Astrocyte of the spinal cord (primary cell): Measurements from ENCODE around the gene PHRF1.

Experiments
- DNase-seq: peaks from one replicate; pipeline ENCODE4 v3.0.0; 2011; ENCODE audit warnings: low read depth, low spot score
- H3K4me3 ChIP-seq: 2 replicates; pipeline ENCODE4 v1.5.1; 2011; ENCODE audit warnings: low read depth, mild to moderate bottlenecking, low read length, moderate library complexity
- in situ Hi-C: cut with HindIII; loops from 2 replicates; pipeline ENCODE4 v1.10.0; 2017; ENCODE audit warnings: low sequenced_read_pairs
- TF ChIP-seq, protein P1 (sequence below): IDR thresholded peaks from 2 replicates; pipeline ENCODE4 v1.5.1; 2012; ENCODE audit warnings: low read depth, mild to moderate bottlenecking, low read length, inconsistent platforms

Gene PHRF1

DNA sequence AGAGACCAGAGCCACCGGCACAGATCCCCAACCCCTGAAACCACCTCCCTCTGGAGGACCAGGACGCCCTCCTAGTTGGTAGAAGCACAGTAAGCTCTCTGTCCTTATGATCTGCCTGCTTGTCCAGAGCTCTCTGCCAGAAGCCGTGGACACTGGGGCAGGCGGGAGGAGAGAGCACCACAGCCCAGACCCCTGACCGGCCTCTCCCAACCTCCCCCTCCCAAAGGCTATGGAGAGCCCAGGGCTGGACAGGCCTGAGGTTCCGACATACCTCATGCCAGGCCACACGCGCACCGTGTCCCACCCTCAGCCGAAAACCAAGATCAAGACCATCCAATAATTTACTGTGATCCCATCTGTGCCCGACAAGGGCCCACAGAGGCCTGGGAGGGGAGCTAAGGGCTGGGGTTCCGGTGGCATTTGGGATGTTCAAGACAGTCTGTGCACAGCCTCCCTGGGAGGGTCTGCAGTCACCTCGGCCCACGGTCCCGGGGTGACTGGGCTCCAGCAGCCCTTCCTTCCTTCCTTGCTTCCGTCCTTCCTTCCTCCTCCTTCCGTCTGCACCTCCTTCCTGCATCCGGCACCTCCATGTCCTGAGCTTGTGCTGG, 44.2 kb upstream of the PHRF1 start:
- in situ Hi-C loops, result no loop called here
- H3K4me3 ChIP-seq, result no peak overlapping the region
- DNase-seq, result no peak
- TF ChIP-seq, protein P1, sequence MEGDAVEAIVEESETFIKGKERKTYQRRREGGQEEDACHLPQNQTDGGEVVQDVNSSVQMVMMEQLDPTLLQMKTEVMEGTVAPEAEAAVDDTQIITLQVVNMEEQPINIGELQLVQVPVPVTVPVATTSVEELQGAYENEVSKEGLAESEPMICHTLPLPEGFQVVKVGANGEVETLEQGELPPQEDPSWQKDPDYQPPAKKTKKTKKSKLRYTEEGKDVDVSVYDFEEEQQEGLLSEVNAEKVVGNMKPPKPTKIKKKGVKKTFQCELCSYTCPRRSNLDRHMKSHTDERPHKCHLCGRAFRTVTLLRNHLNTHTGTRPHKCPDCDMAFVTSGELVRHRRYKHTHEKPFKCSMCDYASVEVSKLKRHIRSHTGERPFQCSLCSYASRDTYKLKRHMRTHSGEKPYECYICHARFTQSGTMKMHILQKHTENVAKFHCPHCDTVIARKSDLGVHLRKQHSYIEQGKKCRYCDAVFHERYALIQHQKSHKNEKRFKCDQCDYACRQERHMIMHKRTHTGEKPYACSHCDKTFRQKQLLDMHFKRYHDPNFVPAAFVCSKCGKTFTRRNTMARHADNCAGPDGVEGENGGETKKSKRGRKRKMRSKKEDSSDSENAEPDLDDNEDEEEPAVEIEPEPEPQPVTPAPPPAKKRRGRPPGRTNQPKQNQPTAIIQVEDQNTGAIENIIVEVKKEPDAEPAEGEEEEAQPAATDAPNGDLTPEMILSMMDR, result no peak

DNA sequence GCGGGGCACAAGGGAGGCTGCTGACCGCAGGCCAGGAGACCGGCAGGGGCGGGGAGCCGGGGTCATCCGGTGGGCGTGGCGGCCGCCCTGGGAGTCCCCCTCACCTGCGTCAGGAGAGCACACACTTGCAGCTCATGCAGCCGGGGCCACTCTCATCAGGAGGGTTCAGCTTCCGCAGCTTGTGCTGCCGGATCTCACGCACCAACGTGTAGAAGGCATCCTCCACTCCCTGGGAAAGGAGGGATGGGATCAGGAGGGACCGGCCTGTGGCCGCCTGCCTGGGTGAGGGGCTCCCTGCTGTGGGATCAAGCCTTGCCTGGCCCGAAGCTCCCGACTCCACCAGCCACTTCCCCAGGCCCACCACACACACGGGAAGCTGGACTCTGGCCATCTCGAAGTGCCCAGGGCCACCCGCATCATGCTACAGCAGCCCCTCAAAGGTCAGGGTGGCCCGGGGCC, 43.7 kb upstream of the PHRF1 start:
- in situ Hi-C loops, result no loop called here
- TF ChIP-seq, protein P1, result no peak
- DNase-seq, result no peak
- H3K4me3 ChIP-seq, result no peak overlapping the region

DNA sequence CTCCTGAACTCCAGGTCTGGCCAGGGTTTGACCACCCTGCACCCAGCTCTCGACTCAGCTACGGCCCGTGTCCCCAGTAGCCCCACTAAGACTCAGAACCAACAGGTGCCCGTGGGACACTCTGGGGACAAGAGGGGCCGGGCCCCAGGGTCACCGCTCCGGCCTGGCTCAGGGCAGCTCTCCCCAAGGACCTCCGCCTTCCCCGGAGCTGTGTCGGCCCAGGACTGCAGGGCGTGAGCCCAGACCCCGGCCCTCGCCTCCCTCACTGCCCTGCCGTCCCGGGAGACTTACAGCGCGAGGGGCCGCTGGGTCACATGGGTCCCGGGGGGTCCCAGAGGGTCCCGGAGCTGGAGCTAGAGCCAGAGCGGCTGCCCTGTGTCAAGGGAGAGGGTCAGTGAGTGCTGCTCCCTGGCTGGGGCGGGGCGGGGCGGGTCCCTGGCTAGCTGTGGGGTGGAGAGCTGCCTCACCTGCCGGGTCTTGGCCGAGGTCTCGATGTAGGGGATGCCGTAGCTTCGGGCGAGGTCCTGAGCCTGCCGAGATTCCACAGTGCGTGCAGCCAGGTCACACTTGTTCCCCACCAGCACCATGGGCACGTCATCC, 43.2 kb upstream of the PHRF1 start:
- in situ Hi-C loops, result no loop called here
- no peak overlapping the region for H3K4me3 ChIP-seq
- TF ChIP-seq, protein P1, result no peak
- DNase-seq, result no peak

DNA sequence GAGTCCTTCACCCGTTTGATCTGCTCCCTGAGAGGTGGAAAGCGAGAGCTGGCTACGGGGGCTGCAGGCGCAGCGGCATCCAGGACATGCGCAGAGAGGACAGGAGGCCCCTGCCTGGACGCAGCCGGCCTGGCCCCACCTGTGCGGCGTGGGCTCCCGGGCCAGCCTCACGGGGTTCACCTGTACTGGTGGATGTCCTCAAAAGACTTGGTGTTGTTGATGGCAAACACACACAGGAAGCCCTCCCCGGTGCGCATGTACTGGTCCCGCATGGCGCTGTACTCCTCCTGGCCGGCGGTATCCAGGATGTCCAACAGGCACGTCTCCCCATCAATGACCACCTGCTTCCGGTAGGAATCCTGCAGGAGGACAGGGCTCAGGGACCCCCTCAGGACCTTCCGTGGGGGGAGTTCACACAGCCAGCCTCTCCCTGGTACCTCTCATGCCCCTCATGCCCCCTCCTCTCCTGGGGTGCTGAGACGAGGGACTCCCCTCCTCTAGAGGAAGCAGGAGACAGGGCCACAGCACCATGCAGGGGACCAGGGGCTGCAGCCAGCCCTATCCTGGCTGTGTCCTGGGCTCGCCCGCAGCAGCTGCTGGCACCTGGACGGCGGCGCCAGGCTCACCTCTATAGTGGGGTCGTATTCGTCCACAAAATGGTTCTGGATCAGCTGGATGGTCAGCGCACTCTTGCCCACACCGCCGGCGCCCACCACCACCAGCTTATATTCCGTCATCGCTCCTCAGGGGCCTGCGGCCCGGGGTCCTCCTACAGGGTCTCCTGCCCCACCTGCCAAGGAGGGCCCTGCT, 42.5 kb upstream of the PHRF1 start:
- TF ChIP-seq, protein P1, result no peak
- DNase-seq, result no peak
- H3K4me3 ChIP-seq, result peak overlapping the region; percentile 71
- in situ Hi-C loops, result no loop called here

DNA sequence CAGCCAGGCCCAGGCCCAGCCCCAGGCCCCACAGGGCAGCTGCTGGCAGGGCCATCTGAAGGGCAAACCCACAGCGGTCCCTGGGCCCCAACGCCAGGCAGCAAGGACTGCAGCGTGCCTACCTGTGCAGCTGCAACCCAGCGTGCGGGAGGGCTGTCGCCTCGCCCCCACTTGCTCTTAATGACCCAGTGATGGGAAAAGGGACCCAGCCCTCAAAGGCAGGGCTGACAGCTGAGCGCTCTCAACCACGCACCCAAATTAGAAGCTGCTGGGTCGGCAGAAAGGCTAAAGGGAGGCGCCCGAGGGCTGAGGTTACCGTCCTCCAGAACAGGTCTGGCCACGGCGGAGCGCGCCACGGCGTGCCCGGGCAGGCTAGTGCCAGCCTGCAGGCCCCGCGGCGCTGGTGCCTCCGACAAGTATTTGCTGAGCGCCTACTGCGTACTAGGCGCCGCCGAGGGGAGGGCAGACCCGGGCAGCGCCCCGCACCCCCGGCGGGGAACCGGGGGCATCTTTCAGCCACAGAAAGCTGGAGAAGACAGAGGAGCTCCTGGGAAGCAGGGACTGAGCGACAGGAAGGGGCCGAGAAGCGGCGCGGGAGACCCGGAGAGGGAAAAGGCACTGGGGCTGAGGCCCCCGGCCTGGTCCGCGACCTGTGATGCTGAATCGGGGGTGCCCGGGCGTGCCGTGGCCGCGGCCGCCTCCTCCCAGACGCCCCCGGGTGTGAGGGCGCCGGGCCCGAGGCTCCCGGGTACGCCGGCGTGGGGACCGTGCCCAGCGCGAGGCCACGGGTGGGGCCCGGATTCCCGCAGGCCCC, 41.7 kb upstream of the PHRF1 start:
- in situ Hi-C loops, result no loop called here
- TF ChIP-seq, protein P1, result no peak
- peak overlapping the region; percentile 71 for H3K4me3 ChIP-seq
- no peak for DNase-seq

DNA sequence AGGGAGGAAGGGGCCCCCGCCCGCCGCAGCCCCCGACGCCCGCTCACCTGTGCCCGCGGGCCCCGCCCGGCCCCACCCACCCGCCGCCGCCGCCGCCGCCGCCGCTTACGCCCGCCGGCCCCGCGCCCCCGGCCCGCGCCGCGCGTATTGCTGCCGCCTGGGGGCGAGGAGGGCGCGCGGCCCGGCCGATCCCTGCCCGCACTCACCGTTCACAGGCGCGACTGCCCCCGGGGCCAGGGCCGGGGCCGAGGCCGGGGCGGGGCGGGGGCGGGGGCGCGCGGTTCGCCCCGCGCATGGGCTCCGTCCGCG, 41.1 kb upstream of the PHRF1 start:
- in situ Hi-C loops, result no loop called here
- TF ChIP-seq, protein P1, result no peak
- DNase-seq, result no peak
- peak overlapping the region; percentile 71 for H3K4me3 ChIP-seq
